H1 (cell line): ENCODE data around the gene DLX5. TPM values are rescaled to one million over a fixed set of nuclear protein-coding genes. Genes with fewer than 3 reads are reported as not detected.

Experiments
- CTCF ChIA-PET: fragments of 300-600 bp; sonication (Branson Sonifier 250); formaldehyde crosslinking; loops from one replicate; lab custom pipeline; 2021; ENCODE audit not compliant: partially characterized antibody; lab: Charles Lee
- POLR2A ChIA-PET: fragments of 300-600 bp; sonication (Branson Sonifier 250); formaldehyde crosslinking; loops from one replicate; lab custom pipeline; 2021; ENCODE audit warnings: inconsistent platforms; ENCODE audit not compliant: partially characterized antibody; lab: Charles Lee
- DNase-seq, 2 experiments: peaks; one replicate each; pipeline versions ENCODE4 v3.0.0 to v3.0.0-alpha.2; 2010 to 2022; ENCODE audit warnings: low spot score in 2 of 2, low read depth in 1 of 2, mixed read lengths in 1 of 2
- FAIRE-seq: peaks from 2 replicates; lab custom pipeline; 2011; peaks lifted over from hg19 to GRCh38; lab: Jason Lieb, UNC
- H2AFZ ChIP-seq: 2 replicates; pipeline ENCODE4 v1.8.1; 2012; ENCODE audit warnings: low read length, inconsistent platforms
- H2AK5ac ChIP-seq: 2 replicates; pipeline ENCODE4 v1.6.1; 2013; ENCODE audit warnings: low read depth, low read length
- H2BK120ac ChIP-seq: replicated peaks from 2 replicates; pipeline ENCODE3; 2013; ENCODE audit warnings: low read depth, low read length, inconsistent platforms
- H2BK12ac ChIP-seq: 2 replicates; pipeline ENCODE4 v1.6.1; 2013; ENCODE audit warnings: low read depth, low read length
- H2BK15ac ChIP-seq: 2 replicates; pipeline ENCODE4 v1.6.1; 2013; ENCODE audit warnings: low read length
- H2BK20ac ChIP-seq: 2 replicates; pipeline ENCODE4 v1.6.1; 2013; ENCODE audit warnings: low read length
- H2BK5ac ChIP-seq: 2 replicates; pipeline ENCODE4 v1.6.1; 2013; ENCODE audit warnings: low read depth, low read length
- H3K14ac ChIP-seq: 2 replicates; pipeline ENCODE4 v1.6.1; 2013; ENCODE audit warnings: inconsistent platforms; ENCODE audit not compliant: insufficient read length
- H3K18ac ChIP-seq: 2 replicates; pipeline ENCODE4 v1.6.1; 2013; ENCODE audit warnings: low read length; ENCODE audit errors: extremely low read depth
- H3K23ac ChIP-seq: 2 replicates; pipeline ENCODE4 v1.6.1; 2013; ENCODE audit warnings: inconsistent platforms; ENCODE audit not compliant: insufficient read length
- H3K23me2 ChIP-seq: 2 replicates; pipeline ENCODE4 v1.6.1; 2013; ENCODE audit warnings: low read depth, low read length
- H3K27ac ChIP-seq: 2 replicates; pipeline ENCODE4 v1.6.1; 2011; ENCODE audit warnings: low read depth, low read length, inconsistent platforms
- H3K27me3 ChIP-seq, 4 experiments: replicated peaks in 1 of 4; 1 replicate in 1 of 4; 2 replicates in 3 of 4; pipeline versions ENCODE4 v1.6.1 to v1.8.1; 2011 to 2013; ENCODE audit warnings: low read length in 3 of 4, mild to moderate bottlenecking in 3 of 4, inconsistent platforms in 2 of 4, mixed read lengths in 2 of 4, moderate library complexity in 1 of 4; ENCODE audit not compliant: control insufficient read depth in 3 of 4, insufficient read depth in 3 of 4; ENCODE audit errors: extremely low read depth in 1 of 4
- H3K36me3 ChIP-seq, 4 experiments: 2 replicates each; pipeline versions ENCODE4 v1.6.1 to v1.8.1; 2011 to 2013; ENCODE audit warnings: mild to moderate bottlenecking in 4 of 4, low read length in 3 of 4, moderate library complexity in 2 of 4, control low read depth in 1 of 4, inconsistent platforms in 1 of 4; ENCODE audit not compliant: insufficient read depth in 4 of 4, control insufficient read depth in 2 of 4
- H3K4ac ChIP-seq: replicated peaks from 2 replicates; pipeline ENCODE3; 2013; ENCODE audit warnings: low read length, low read depth, mixed read lengths, inconsistent platforms; ENCODE audit not compliant: insufficient read length
- H3K4me1 ChIP-seq, 4 experiments: replicated peaks in 1 of 4; 1 replicate in 1 of 4; 2 replicates in 3 of 4; pipeline versions ENCODE4 v1.6.1 to v1.8.1; 2011 to 2013; ENCODE audit warnings: low read length in 3 of 4, inconsistent platforms in 2 of 4, mixed read lengths in 1 of 4; ENCODE audit not compliant: insufficient read depth in 4 of 4, control insufficient read depth in 3 of 4
- H3K4me2 ChIP-seq, 2 experiments: 2 replicates each; pipeline versions ENCODE4 v1.6.1 to v1.8.1; 2011 to 2013; ENCODE audit warnings: low read depth in 2 of 2, low read length in 2 of 2, control low read depth in 1 of 2, inconsistent platforms in 1 of 2, mild to moderate bottlenecking in 1 of 2; ENCODE audit not compliant: insufficient read depth in 1 of 2
- H3K4me3 ChIP-seq, 4 experiments: fragments of 200-600, 300-600 bp in 1 of 4; sonication (generic), shearing (Covaris generic), sonication (Bioruptor Twin) in 1 of 4; 2 replicates each; pipeline versions ENCODE4 v1.5.1 to v1.8.1; 2011 to 2016; ENCODE audit warnings: low read length in 4 of 4, low read depth in 3 of 4, control low read depth in 2 of 4, inconsistent platforms in 2 of 4, mild to moderate bottlenecking in 2 of 4, mixed read lengths in 1 of 4, moderate library complexity in 1 of 4; ENCODE audit not compliant: insufficient read depth in 2 of 4; ENCODE audit errors: extremely low read depth in 1 of 4
- H3K56ac ChIP-seq: replicated peaks from 2 replicates; pipeline ENCODE3; 2013; ENCODE audit warnings: low read depth, mild to moderate bottlenecking, mixed read lengths, low read length, inconsistent platforms; ENCODE audit not compliant: insufficient read length
- H3K79me1 ChIP-seq: 2 replicates; pipeline ENCODE4 v1.6.1; 2013; ENCODE audit warnings: low read depth, low read length, control low read depth
- H3K79me2 ChIP-seq, 2 experiments: 2 replicates each; pipeline versions ENCODE4 v1.6.1 to v1.8.1; 2012 to 2013; ENCODE audit warnings: low read length in 2 of 2, mild to moderate bottlenecking in 2 of 2, inconsistent platforms in 1 of 2; ENCODE audit not compliant: insufficient read depth in 2 of 2, control insufficient read depth in 1 of 2
- H3K9ac ChIP-seq, 4 experiments: replicated peaks in 1 of 4; 1 replicate in 1 of 4; 2 replicates in 3 of 4; pipeline versions ENCODE4 v1.6.1 to v1.8.1; 2011 to 2013; ENCODE audit warnings: low read depth in 3 of 4, low read length in 3 of 4, control low read depth in 2 of 4, mild to moderate bottlenecking in 2 of 4, moderate library complexity in 2 of 4, inconsistent platforms in 1 of 4; ENCODE audit errors: extremely low read depth in 1 of 4
- H3K9me3 ChIP-seq, 2 experiments: 2 replicates each; pipeline versions ENCODE4 v1.6.1 to v1.8.1; 2012 to 2013; ENCODE audit warnings: mild to moderate bottlenecking in 2 of 2, moderate library complexity in 2 of 2, control low read depth in 1 of 2, inconsistent platforms in 1 of 2, low read depth in 1 of 2, low read length in 1 of 2, mixed read lengths in 1 of 2; ENCODE audit not compliant: insufficient read depth in 2 of 2
- H4K20me1 ChIP-seq, 2 experiments: replicated peaks in 1 of 2; 2 replicates each; pipeline versions ENCODE3 to v1.8.1; 2011 to 2013; ENCODE audit warnings: inconsistent platforms in 2 of 2, low read length in 2 of 2, mild to moderate bottlenecking in 1 of 2; ENCODE audit not compliant: insufficient read depth in 2 of 2, control insufficient read depth in 1 of 2
- H4K5ac ChIP-seq: 2 replicates; pipeline ENCODE4 v1.6.1; 2013; ENCODE audit warnings: low read length, low read depth, mixed read lengths, inconsistent platforms; ENCODE audit not compliant: insufficient read length
- H4K8ac ChIP-seq: 2 replicates; pipeline ENCODE4 v1.8.0; 2013; ENCODE audit warnings: mild to moderate bottlenecking, moderate library complexity, low read length, inconsistent platforms; ENCODE audit not compliant: insufficient read depth; ENCODE audit errors: extremely low read depth
- H4K91ac ChIP-seq: replicated peaks from 2 replicates; pipeline ENCODE3; 2013; ENCODE audit warnings: low read length, mixed read lengths, inconsistent platforms; ENCODE audit not compliant: insufficient read length
- CHD1 ChIP-seq: IDR thresholded peaks from 2 replicates; pipeline ENCODE4 v1.6.1; 2012; ENCODE audit warnings: low read depth, low read length, improper control_type of control experiment
- CTBP2 ChIP-seq: IDR thresholded peaks from 2 replicates; pipeline ENCODE4 v1.7.0; 2011; ENCODE audit warnings: borderline replicate concordance, mild to moderate bottlenecking, moderate library complexity, mixed read lengths, low read length; ENCODE audit not compliant: insufficient read depth, insufficient read length
- CTCF ChIP-seq, 3 experiments: IDR thresholded peaks; 1 replicate in 2 of 3; 2 replicates in 1 of 3; pipeline versions ENCODE4 v1.5.1 to v1.6.1; 2011; ENCODE audit warnings: low read length in 3 of 3, mild to moderate bottlenecking in 3 of 3, inconsistent platforms in 2 of 3, low read depth in 1 of 3, moderate library complexity in 1 of 3; ENCODE audit not compliant: insufficient read depth in 1 of 3; ENCODE audit errors: control extremely low read depth in 1 of 3
- EZH2 ChIP-seq: fragments of 200-600 bp; sonication (generic); IDR thresholded peaks from 2 replicates; pipeline ENCODE4 v1.7.1; 2012; ENCODE audit warnings: low read depth, mild to moderate bottlenecking, moderate library complexity, low read length, inconsistent platforms; ENCODE audit not compliant: severe bottlenecking
- GABPA ChIP-seq: IDR thresholded peaks from 2 replicates; pipeline ENCODE4 v1.6.1; 2011; ENCODE audit warnings: mild to moderate bottlenecking, low read length, moderate library complexity, borderline replicate concordance; ENCODE audit not compliant: insufficient read depth
- KDM5A ChIP-seq: fragments of 200-600 bp; IDR thresholded peaks from 2 replicates; pipeline ENCODE4 v1.7.1; 2012; ENCODE audit warnings: mild to moderate bottlenecking, low read length, inconsistent platforms, mixed read lengths
- SIN3A ChIP-seq, 2 experiments: IDR thresholded peaks in 1 of 2; conservative IDR thresholded peaks in 1 of 2; 2 replicates each; pipeline ENCODE4 v1.6.1; 2011 to 2012; ENCODE audit warnings: low read length in 2 of 2, improper control_type of control experiment in 1 of 2, low read depth in 1 of 2, mild to moderate bottlenecking in 1 of 2
- SRF ChIP-seq: IDR thresholded peaks from 2 replicates; pipeline ENCODE4 v1.6.1; 2011; ENCODE audit warnings: mild to moderate bottlenecking, low read depth, low read length, moderate library complexity
- WGBS, 2 experiments: shearing (Covaris generic) in 1 of 2; methylation state at CpG; one replicate each; pipeline versions ENCODE4 v1.1.6 to v1.1.7; 2013 to 2015; ENCODE audit warnings: low lambda C conversion rate in 2 of 2, mixed read lengths in 2 of 2, inconsistent platforms in 1 of 2, low coverage in 1 of 2, missing lambda C conversion rate in 1 of 2; ENCODE audit not compliant: insufficient replicate concordance in 2 of 2, insufficient coverage in 1 of 2, insufficient read length in 1 of 2; ENCODE audit errors: extremely low coverage in 1 of 2, missing lambda C conversion rate in 1 of 2; 5-methylcytosine and 5-hydroxymethylcytosine counted together
- polyA plus RNA-seq, 7 experiments: library from polyadenylated mRNA; depleted of rRNA in 3 of 7; stranded (reverse) in 5 of 7; unstranded in 2 of 7; fragments of >200 nt in 5 of 7; fragments of 200-250 nt in 2 of 7; gene quantifications; 1 replicate in 5 of 7; 2 replicates in 1 of 7; 4 replicates in 1 of 7; pipeline versions ENCODE4 v1.2.1 to v1.2.3, GENCODE V29; 2011 to 2013; ENCODE audit warnings: missing spikeins in 2 of 7, mixed read lengths in 2 of 7
- total RNA-seq: library from RNA; stranded (reverse); fragmentation: NEBNext Ultra II Directional; extraction: Animal tissue kit (Norgen Biotek cat#: 25700); gene quantifications from 2 replicates; pipeline ENCODE4 v1.2.1, GENCODE V29; 2021

The DLX5 gene
- total and polyA plus RNA-seq, 2 of the 8 experiments (the other 6 are each of a cell fraction or from before 2014, with no cell fraction given), result not detected

- Histone ChIP-seq H3K4me2 (peak overlapping the region; percentile 63 to 68), H2BK15ac (no peak overlapping the region), H2AFZ (no peak overlapping the region), H3K4me3 (peak overlapping the region; percentile 1 to 39 (median 8); a peak in 5 of 8 replicates), H3K27ac (no peak overlapping the region), H3K9me3 (peaks cover 0 to 5% of the 10 kb centered on the region in 2 experiments; a peak in 1 of 4 replicates), H3K18ac (no peak overlapping the region; the same call in 1 of the 2 replicates), H2BK20ac (0 out of 2 replicates have a peak overlapping the region, but pooled peaks have one; percentile 34), H3K14ac (no peak overlapping the region), H3K27me3 (peaks cover 47 to 80% (median 68%) of the 10 kb centered on the region in 4 experiments), H3K23me2 (peaks cover 2% of the 10 kb centered on the region; the same call in 1 of the 2 replicates), H2BK12ac (0 out of 2 replicates have a peak overlapping the region, but pooled peaks have one; percentile 22), H2BK120ac (no peak overlapping the region), H3K4ac (no peak overlapping the region), H3K36me3 (peaks cover 0 to 5% (median 0%) of the 10 kb centered on the region in 4 experiments; a peak in 1 of 8 replicates), H3K23ac (no peak overlapping the region), H4K5ac (no peak overlapping the region), H4K8ac (no peak overlapping the region), H3K4me1 (peaks cover 14 to 30% (median 16%) of the 10 kb centered on the region in 4 experiments), H4K20me1 (peaks cover 3 to 10% of the 10 kb centered on the region in 2 experiments), H3K9ac (no peak overlapping the region), H3K79me1 (no peaks in the 10 kb centered on the region), H2AK5ac (no peak overlapping the region), H2BK5ac (no peak overlapping the region), H4K91ac (no peak overlapping the region), H3K56ac (no peak overlapping the region), H3K79me2 (no peaks in the 10 kb centered on the region)
- POLR2A ChIA-PET, result interaction anchor here (0.7 to 2.7 kb wide), 6 partner anchors 11 to 37 kb away, joined by 3 to 8 read pairs (median 4); no protein-coding TSS in a partner anchor
- FAIRE-seq (peak; percentile 65), DNase-seq (peak in 1 of 2 experiments; percentile 65)
- WGBS, 2 experiments, result 3% methylated on average over 21 of the region's 22 CpGs; no CpG with 5 or more reads in 1 of the 2 experiments
- CTCF ChIA-PET, result interaction anchor here (0.8 to 6.0 kb wide), 8 partner anchors 11 to 211 kb away, joined by 3 to 32 read pairs (median 4); partner anchors contain the start of gene DLX5
- TF ChIP-seq EZH2 (peak; percentile 92), GABPA (no peak), SRF (no peak), CTCF (IDR thresholded peaks at IDR 0.05; ENCODE audit: control extremely low read depth in 1 of 3, insufficient read depth in 1 of 3, low read depth in 1 of 3, low read length in 3 of 3) (no peak), CTBP2 (peak; percentile 97), SIN3A (conservative IDR thresholded peaks at IDR 0.05 in 1 of 2, IDR thresholded peaks at IDR 0.05 in 1 of 2; ENCODE audit: low read depth in 1 of 2, low read length in 2 of 2) (no peak), KDM5A (no peak), CHD1 (no peak)
Observed at GRCh38 chr7:96989241-96989858, 35.3 kb downstream of the DLX5 start.
